A549 (cell line): ENCODE results near the gene COL26A1. TPM values are rescaled to one million over a fixed set of nuclear protein-coding genes. Genes with fewer than 3 reads are reported as not detected.
A peak's percentile ranks its signal among the peaks of the same experiment; 100 is the strongest.

Source experiments
- ATAC-seq, 2 experiments: fragments of 200-7000 bp in 1 of 2; fragments of >200 bp in 1 of 2; cut with Nextera tagmentation in 1 of 2; cut with Tn5 transposase in 1 of 2; 3 replicates each; pipeline versions ENCODE4 v1.8.0 to v1.9.1; 2018 to 2020; ENCODE audit warnings: mild to moderate bottlenecking in 1 of 2, moderate library complexity in 1 of 2
- CTCF ChIA-PET: fragments of 300-600 bp; sonication (Branson Sonifier 250); formaldehyde crosslinking; extraction: SDS; loops from one replicate; lab custom pipeline; 2021; ENCODE audit warnings: antibody characterized with exemption, inconsistent platforms; lab: Yijun Ruan, JAX
- POLR2A ChIA-PET: fragments of 350-600 bp; formaldehyde crosslinking; extraction: SDS; loops from one replicate; lab custom pipeline; 2021; ENCODE audit warnings: antibody characterized with exemption, inconsistent platforms; lab: Yijun Ruan, JAX
- DNase-seq, 2 experiments: peaks; one replicate each; pipeline versions ENCODE4 v3.0.0 to v3.0.0-alpha.2; 2011 to 2016; ENCODE audit warnings: low read depth in 1 of 2, low spot score in 1 of 2
- FAIRE-seq: peaks from 2 replicates; lab custom pipeline; 2011; peaks lifted over from hg19 to GRCh38; lab: Jason Lieb, UNC
- H3K27ac ChIP-seq, 2 experiments: fragments of >200 bp; sonication (Bioruptor Twin); formaldehyde crosslinking; 3 replicates each; pipeline ENCODE4 v1.5.1; 2016 to 2017
- H3K4me1 ChIP-seq: fragments of >200 bp; sonication (Bioruptor Twin); formaldehyde crosslinking; 3 replicates; pipeline ENCODE4 v1.6.1; 2016
- H3K4me2 ChIP-seq: fragments of >200 bp; sonication (Bioruptor Twin); formaldehyde crosslinking; 3 replicates; pipeline ENCODE4 v1.6.1; 2016
- H3K4me3 ChIP-seq: fragments of >200 bp; sonication (Bioruptor Twin); formaldehyde crosslinking; 3 replicates; pipeline ENCODE4 v1.5.1; 2016
- H3K9me3 ChIP-seq: fragments of >200 bp; sonication (Bioruptor Twin); formaldehyde crosslinking; 3 replicates; pipeline ENCODE4 v1.6.1; 2016
- CBX2 ChIP-seq: fragments of 200-600 bp; sonication (generic); IDR thresholded peaks from 2 replicates; pipeline ENCODE4 v1.6.1; 2016; ENCODE audit warnings: low read depth, mild to moderate bottlenecking, borderline replicate concordance
- CBX8 ChIP-seq: fragments of 200-600 bp; sonication (generic); IDR thresholded peaks from 2 replicates; pipeline ENCODE4 v1.6.1; 2016
- CHD2 ChIP-seq: fragments of 150-350 bp; IDR thresholded peaks from 2 replicates; pipeline ENCODE4 v1.6.1; 2014; ENCODE audit warnings: low read length; ENCODE audit not compliant: partially characterized antibody
- CHD4 ChIP-seq: fragments of 200-600 bp; sonication (generic); IDR thresholded peaks from 2 replicates; pipeline ENCODE4 v1.6.1; 2016; ENCODE audit warnings: antibody characterized with exemption, mild to moderate bottlenecking, borderline replicate concordance
- EHMT2 ChIP-seq: fragments of 200-600 bp; sonication (generic); IDR thresholded peaks from 2 replicates; pipeline ENCODE4 v1.6.1; 2016; ENCODE audit warnings: antibody characterized with exemption, low read depth, mild to moderate bottlenecking, moderate library complexity
- EP300 ChIP-seq, 2 experiments: fragments of >200 bp; sonication (Bioruptor Twin); formaldehyde crosslinking; IDR thresholded peaks; 2 replicates in 1 of 2; 3 replicates in 1 of 2; pipeline ENCODE4 v1.6.1; 2016 to 2017
- FOSB ChIP-seq: fragments of 250-450 bp; sonication (Bioruptor Pico); IDR thresholded peaks from 2 replicates; pipeline ENCODE4 v1.5.0; 2020; ENCODE audit warnings: mild to moderate bottlenecking, moderate library complexity
- FOSL2 ChIP-seq, 2 experiments: fragments of 450-650 bp in 1 of 2; fragments of >200 bp in 1 of 2; sonication (Bioruptor Twin) in 1 of 2; formaldehyde crosslinking; IDR thresholded peaks; 2 replicates each; pipeline versions ENCODE4 v1.5.0 to v1.6.1; 2016 to 2020; ENCODE audit warnings: mild to moderate bottlenecking in 1 of 2, moderate library complexity in 1 of 2
- FOXS1 ChIP-seq: fragments of 250-450 bp; sonication (Bioruptor Pico); IDR thresholded peaks from 2 replicates; pipeline ENCODE4 v1.5.0; 2020; ENCODE audit warnings: mild to moderate bottlenecking, moderate library complexity
- GATA3 ChIP-seq: IDR thresholded peaks from 2 replicates; pipeline ENCODE4 v1.6.1; 2012; ENCODE audit warnings: borderline replicate concordance
- HOXA7 ChIP-seq: fragments of 250-450 bp; sonication (Bioruptor Pico); IDR thresholded peaks from 2 replicates; pipeline ENCODE4 v1.5.0; 2020; ENCODE audit warnings: mild to moderate bottlenecking, moderate library complexity
- JUN ChIP-seq, 2 experiments: fragments of >200 bp; sonication (Bioruptor Twin); formaldehyde crosslinking; IDR thresholded peaks; 2 replicates in 1 of 2; 3 replicates in 1 of 2; pipeline ENCODE4 v1.6.1; 2016 to 2017
- JUNB ChIP-seq: fragments of >200 bp; sonication (Bioruptor Twin); formaldehyde crosslinking; IDR thresholded peaks from 2 replicates; pipeline ENCODE4 v1.6.1; 2016
- KDM1A ChIP-seq: fragments of 200-600 bp; sonication (generic); IDR thresholded peaks from 2 replicates; pipeline ENCODE4 v1.6.1; 2016; ENCODE audit warnings: low read depth, mild to moderate bottlenecking
- MAZ ChIP-seq: fragments of 150-350 bp; IDR thresholded peaks from 2 replicates; pipeline ENCODE4 v1.6.1; 2014; ENCODE audit warnings: antibody characterized with exemption, low read depth, low read length, borderline replicate concordance
- MYC ChIP-seq: IDR thresholded peaks from 2 replicates; pipeline ENCODE4 v1.6.1; 2012; ENCODE audit warnings: mild to moderate bottlenecking, inconsistent platforms, low read length, improper control_type of control experiment, borderline replicate concordance
- NFE2L2 ChIP-seq: fragments of 150-350 bp; conservative IDR thresholded peaks from 2 replicates; pipeline ENCODE4 v1.6.1; 2014; ENCODE audit warnings: low read length
- PHF8 ChIP-seq: fragments of 200-600 bp; sonication (generic); IDR thresholded peaks from 2 replicates; pipeline ENCODE4 v1.6.1; 2016; ENCODE audit warnings: low read depth, mild to moderate bottlenecking, antibody characterized with exemption, moderate library complexity, borderline replicate concordance
- POLR2A ChIP-seq: IDR thresholded peaks from 2 replicates; pipeline ENCODE4 v1.6.1; 2012; ENCODE audit warnings: mild to moderate bottlenecking, low read length
- POLR2AphosphoS2 ChIP-seq: conservative IDR thresholded peaks from 2 replicates; pipeline ENCODE4 v1.6.1; 2012; ENCODE audit warnings: low read length, improper control_type of control experiment, inconsistent platforms
- RAD21 ChIP-seq, 2 experiments: fragments of >200 bp in 1 of 2; sonication (Bioruptor Twin) in 1 of 2; formaldehyde crosslinking in 1 of 2; IDR thresholded peaks in 1 of 2; conservative IDR thresholded peaks in 1 of 2; 2 replicates in 1 of 2; 3 replicates in 1 of 2; pipeline ENCODE4 v1.6.1; 2012 to 2018; ENCODE audit warnings: inconsistent platforms in 1 of 2
- RNF2 ChIP-seq: fragments of 200-600 bp; sonication (generic); IDR thresholded peaks from 2 replicates; pipeline ENCODE4 v1.6.1; 2016; ENCODE audit warnings: low read depth, mild to moderate bottlenecking, antibody characterized with exemption, moderate library complexity, borderline replicate concordance
- SMC3 ChIP-seq: fragments of >200 bp; sonication (Bioruptor Twin); formaldehyde crosslinking; IDR thresholded peaks from 3 replicates; pipeline ENCODE4 v1.6.1; 2018; ENCODE audit warnings: inconsistent platforms
- SREBF2 ChIP-seq: fragments of 450-650 bp; IDR thresholded peaks from 2 replicates; pipeline ENCODE4 v1.6.1; 2014; ENCODE audit warnings: mild to moderate bottlenecking, moderate library complexity
- ZC3H11A ChIP-seq: fragments of 450-650 bp; IDR thresholded peaks from 2 replicates; pipeline ENCODE4 v1.6.1; 2014; ENCODE audit warnings: antibody characterized with exemption, mild to moderate bottlenecking
- ZNF302 ChIP-seq: fragments of 250-450 bp; sonication (Bioruptor Pico); IDR thresholded peaks from 2 replicates; pipeline ENCODE4 v1.9.0; 2021; ENCODE audit warnings: inconsistent platforms, mild to moderate bottlenecking, moderate library complexity
- WGBS: methylation state at CpG from one replicate; pipeline ENCODE4 v1.1.6; 2017; ENCODE audit errors: missing lambda C conversion rate; 5-methylcytosine and 5-hydroxymethylcytosine counted together
- polyA plus RNA-seq, 4 experiments: library from polyadenylated mRNA; depleted of rRNA in 3 of 4; stranded (reverse); fragments of >200 nt; fragmentation: RNase III in 1 of 4; extraction: RNeasy Plus Mini Kit Qiagen cat#74134 plus additional on column Dnase treatment in 1 of 4; gene quantifications; 2 replicates in 3 of 4; 3 replicates in 1 of 4; pipeline ENCODE4 v1.2.3, GENCODE V29; 2011 to 2017
- TF ChIP-seq, protein P1 (sequence below): fragments of 450-650 bp; IDR thresholded peaks from 2 replicates; pipeline ENCODE4 v1.6.1; 2014; ENCODE audit warnings: antibody characterized with exemption
- TF ChIP-seq, protein P2 (sequence below): fragments of >200 bp; sonication (Bioruptor Twin); formaldehyde crosslinking; IDR thresholded peaks from 2 replicates; pipeline ENCODE4 v1.6.1; 2016
- TF ChIP-seq, protein P3 (sequence below): fragments of 250-450 bp; sonication (Bioruptor Pico); IDR thresholded peaks from 2 replicates; pipeline ENCODE4 v1.5.0; 2020; ENCODE audit warnings: low read depth, mild to moderate bottlenecking, moderate library complexity
- TF ChIP-seq, protein P4 (sequence below): fragments of >200 bp; sonication (Bioruptor Twin); formaldehyde crosslinking; IDR thresholded peaks from 3 replicates; pipeline ENCODE4 v1.5.1; 2016

Gene COL26A1
- polyA plus RNA-seq, 2 of the 4 experiments (the other 2 are of a cell fraction): 0.52 to 1.4 TPM

DNA sequence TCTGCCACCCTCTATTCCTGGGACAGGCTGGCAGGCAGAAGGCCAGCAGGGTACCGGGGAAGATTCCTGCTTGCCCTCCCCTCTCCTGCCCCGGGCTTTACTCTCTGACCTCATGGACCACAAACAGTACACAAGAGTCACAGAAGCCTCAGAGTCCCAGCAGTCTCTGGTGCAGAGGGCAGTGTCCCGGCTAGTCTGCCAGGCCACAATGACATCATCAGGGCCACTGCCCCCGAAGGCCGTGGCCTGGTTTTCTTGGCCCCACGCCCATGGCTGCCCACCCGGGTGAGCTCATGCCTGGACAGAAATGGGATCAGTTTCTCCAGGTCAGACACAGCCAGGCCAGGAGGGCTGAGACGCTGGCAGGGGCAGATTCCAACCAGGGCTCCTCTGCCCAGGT is 174.5 kb downstream of the COL26A1 start (continued):
- TF ChIP-seq EHMT2 (no peak), POLR2AphosphoS2 (no peak), CBX2 (no peak), ZNF302 (CRISPR knock-in tag) (no peak)

DNA sequence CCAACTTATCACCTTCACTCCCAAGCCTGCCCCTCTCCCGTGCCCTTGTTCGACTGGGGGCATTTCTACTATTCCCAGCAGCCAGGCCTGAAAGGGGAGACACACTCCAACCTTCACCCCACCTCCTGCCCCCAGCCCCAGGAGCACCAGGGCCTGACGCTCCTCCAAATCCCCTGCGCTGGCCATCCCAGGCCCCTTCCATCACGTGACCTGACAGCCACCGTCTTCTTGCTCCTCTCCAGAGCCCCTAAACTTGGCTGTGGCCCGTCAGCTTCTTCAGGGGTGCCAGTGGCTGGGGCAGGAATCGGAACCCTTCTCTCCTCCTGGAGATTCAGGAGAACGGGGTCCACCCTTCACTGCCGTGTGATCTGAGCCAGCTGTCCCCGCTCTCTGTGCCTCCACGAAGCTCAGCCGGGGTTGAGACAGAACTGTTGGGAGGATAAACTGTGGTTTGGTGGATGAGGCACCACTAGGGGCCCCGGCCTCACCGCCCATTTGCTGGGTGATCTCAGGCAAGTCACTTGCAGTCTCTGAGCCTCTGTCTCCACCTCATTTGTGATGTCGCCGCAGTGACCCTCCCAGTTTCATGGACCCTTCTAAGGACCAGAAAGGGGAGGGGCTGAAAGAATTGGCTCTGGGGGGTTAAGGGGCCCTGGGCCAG is 175.4 kb downstream of the COL26A1 start:
- no peaks in the 10 kb centered on the region for H3K9me3 ChIP-seq
- ATAC-seq: peak; percentile 20 to 31; a peak in 3 of 6 replicates
- ChIA-PET CTCF (interaction anchor here (0.6 to 2.8 kb wide), 22 partner anchors 9 to 739 kb away, joined by 3 to 12 read pairs (median 4); no protein-coding TSS in a partner anchor), POLR2A (no interaction called here)
- H3K4me2 ChIP-seq: no peak overlapping the region
- no peak overlapping the region for H3K4me3 ChIP-seq
- DNase-seq: no peak
- 74% methylated on average over 17 of the region's 17 CpGs for WGBS
- no peaks in the 10 kb centered on the region for H3K4me1 ChIP-seq
- TF ChIP-seq SMC3 (no peak), SREBF2 (no peak), MYC (no peak), EP300 (IDR thresholded peaks at IDR 0.05) (no peak), PHF8 (no peak), EHMT2 (no peak), JUNB (no peak), JUN (IDR thresholded peaks at IDR 0.05) (no peak), HOXA7 (CRISPR knock-in tag) (no peak), ZC3H11A (no peak), CHD2 (no peak), KDM1A (no peak), FOXS1 (CRISPR knock-in tag) (no peak), CHD4 (no peak), NFE2L2 (no peak)
- TF ChIP-seq, protein P1, sequence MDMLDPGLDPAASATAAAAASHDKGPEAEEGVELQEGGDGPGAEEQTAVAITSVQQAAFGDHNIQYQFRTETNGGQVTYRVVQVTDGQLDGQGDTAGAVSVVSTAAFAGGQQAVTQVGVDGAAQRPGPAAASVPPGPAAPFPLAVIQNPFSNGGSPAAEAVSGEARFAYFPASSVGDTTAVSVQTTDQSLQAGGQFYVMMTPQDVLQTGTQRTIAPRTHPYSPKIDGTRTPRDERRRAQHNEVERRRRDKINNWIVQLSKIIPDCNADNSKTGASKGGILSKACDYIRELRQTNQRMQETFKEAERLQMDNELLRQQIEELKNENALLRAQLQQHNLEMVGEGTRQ: no peak
- FAIRE-seq: no peak
- no peak overlapping the region for H3K27ac ChIP-seq

DNA sequence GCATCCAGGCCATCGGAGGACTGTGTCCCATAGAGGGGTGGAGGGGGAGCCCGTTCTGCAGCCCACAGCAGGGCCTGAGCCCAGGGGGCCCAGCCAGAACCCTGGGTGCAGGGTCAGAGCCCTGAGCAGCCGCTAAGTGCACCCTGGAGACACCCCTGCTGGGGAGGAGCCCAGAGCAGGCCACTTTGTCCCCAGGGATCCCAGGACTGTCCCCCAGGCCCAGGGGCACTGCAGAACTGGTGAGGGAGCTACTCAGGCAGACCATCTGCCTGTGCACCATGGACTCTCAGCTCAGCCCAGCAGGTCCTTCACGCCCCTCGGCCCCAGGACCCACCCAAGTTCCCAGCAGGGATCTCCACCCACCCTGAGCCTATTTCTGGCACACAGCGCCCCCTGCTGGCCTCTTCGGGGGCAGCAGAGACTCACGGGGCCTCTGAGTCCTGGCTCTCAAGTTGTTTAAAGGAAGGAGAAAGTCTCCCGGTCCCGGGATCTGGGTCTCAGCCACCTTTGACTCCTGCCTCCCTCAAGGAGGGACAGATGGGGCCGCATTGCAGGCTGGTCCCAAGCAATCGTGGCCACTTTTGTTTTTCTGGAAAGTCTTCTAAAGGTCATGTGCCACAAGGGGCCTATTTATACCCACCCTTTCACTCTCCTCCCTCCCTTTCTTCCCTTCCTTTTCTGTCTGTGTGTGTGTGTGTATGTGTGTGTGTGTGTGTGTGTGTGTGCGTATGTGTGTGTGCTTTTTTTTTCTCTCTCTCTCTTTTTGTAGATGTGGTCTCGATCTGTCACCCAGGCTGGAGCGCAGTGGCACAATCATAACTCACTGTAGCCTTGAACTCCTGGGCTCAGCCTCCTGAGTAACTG is 176.2 kb downstream of the COL26A1 start:
- ChIA-PET POLR2A (no interaction called here), CTCF (interaction anchor here (0.6 to 2.7 kb wide), 22 partner anchors 9 to 853 kb away, joined by 3 to 12 read pairs (median 4); no protein-coding TSS in a partner anchor)
- H3K4me3 ChIP-seq: no peak overlapping the region
- 24% methylated on average over 14 of the region's 15 CpGs for WGBS
- H3K9me3 ChIP-seq: no peaks in the 10 kb centered on the region
- ATAC-seq (peak; percentile 70 to 88), DNase-seq (peak; percentile 66 to 90), FAIRE-seq (no peak)
- H3K4me2 ChIP-seq: 0 out of 3 replicates have a peak overlapping the region, but pooled peaks have one; percentile 4
- H3K4me1 ChIP-seq: no peaks in the 10 kb centered on the region
- 0 out of 6 replicates have a peak overlapping the region, but pooled peaks of 1 of the 2 experiments have one; percentile 32 for H3K27ac ChIP-seq
- peak; percentile 41 for TF ChIP-seq SMC3
- TF ChIP-seq FOSB: no peak
- no peak for TF ChIP-seq CHD4
- no peak for TF ChIP-seq RNF2
- TF ChIP-seq, protein P2, sequence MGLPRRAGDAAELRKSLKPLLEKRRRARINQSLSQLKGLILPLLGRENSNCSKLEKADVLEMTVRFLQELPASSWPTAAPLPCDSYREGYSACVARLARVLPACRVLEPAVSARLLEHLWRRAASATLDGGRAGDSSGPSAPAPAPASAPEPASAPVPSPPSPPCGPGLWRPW: no peak
- no peak for TF ChIP-seq CBX8
- no peak for TF ChIP-seq FOSL2 (IDR thresholded peaks at IDR 0.05)
- no peak for TF ChIP-seq FOSL2 (CRISPR knock-in tag; IDR thresholded peaks at IDR 0.05)
- no peak for TF ChIP-seq MAZ
- TF ChIP-seq, protein P3, sequence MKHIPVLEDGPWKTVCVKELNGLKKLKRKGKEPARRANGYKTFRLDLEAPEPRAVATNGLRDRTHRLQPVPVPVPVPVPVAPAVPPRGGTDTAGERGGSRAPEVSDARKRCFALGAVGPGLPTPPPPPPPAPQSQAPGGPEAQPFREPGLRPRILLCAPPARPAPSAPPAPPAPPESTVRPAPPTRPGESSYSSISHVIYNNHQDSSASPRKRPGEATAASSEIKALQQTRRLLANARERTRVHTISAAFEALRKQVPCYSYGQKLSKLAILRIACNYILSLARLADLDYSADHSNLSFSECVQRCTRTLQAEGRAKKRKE: no peak
- peak; percentile 65 to 72 for TF ChIP-seq RAD21 (conservative IDR thresholded peaks at IDR 0.05 in 1 of 2, IDR thresholded peaks at IDR 0.05 in 1 of 2)
- no peak for TF ChIP-seq POLR2A
- TF ChIP-seq, protein P4, sequence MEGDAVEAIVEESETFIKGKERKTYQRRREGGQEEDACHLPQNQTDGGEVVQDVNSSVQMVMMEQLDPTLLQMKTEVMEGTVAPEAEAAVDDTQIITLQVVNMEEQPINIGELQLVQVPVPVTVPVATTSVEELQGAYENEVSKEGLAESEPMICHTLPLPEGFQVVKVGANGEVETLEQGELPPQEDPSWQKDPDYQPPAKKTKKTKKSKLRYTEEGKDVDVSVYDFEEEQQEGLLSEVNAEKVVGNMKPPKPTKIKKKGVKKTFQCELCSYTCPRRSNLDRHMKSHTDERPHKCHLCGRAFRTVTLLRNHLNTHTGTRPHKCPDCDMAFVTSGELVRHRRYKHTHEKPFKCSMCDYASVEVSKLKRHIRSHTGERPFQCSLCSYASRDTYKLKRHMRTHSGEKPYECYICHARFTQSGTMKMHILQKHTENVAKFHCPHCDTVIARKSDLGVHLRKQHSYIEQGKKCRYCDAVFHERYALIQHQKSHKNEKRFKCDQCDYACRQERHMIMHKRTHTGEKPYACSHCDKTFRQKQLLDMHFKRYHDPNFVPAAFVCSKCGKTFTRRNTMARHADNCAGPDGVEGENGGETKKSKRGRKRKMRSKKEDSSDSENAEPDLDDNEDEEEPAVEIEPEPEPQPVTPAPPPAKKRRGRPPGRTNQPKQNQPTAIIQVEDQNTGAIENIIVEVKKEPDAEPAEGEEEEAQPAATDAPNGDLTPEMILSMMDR: peak; percentile 84
- TF ChIP-seq, protein P1: no peak
- no peak for TF ChIP-seq GATA3
